Neural progenitor cell (in vitro differentiated cells): ENCODE data around the gene ISX. TPM values are rescaled to one million over a fixed set of nuclear protein-coding genes. Genes with fewer than 3 reads are reported as not detected.

Experiments
- DNase-seq: peaks from one replicate; pipeline ENCODE4 v3.0.0-alpha.2; 2016; ENCODE audit warnings: low spot score
- H2AFZ ChIP-seq: fragments of 200-600 bp; sonication (generic); replicated peaks from 2 replicates; pipeline ENCODE4 v1.6.1; 2016; ENCODE audit warnings: antibody characterized with exemption
- H3F3A ChIP-seq: fragments of 200-600 bp; sonication (generic); 2 replicates; pipeline ENCODE4 v1.6.1; 2016; ENCODE audit warnings: antibody characterized with exemption, low read depth
- H3K27ac ChIP-seq: fragments of 200-600 bp; sonication (generic); 2 replicates; pipeline ENCODE4 v1.5.1; 2016; ENCODE audit warnings: mild to moderate bottlenecking
- H3K27me3 ChIP-seq: fragments of 200-600 bp; sonication (generic); 2 replicates; pipeline ENCODE4 v1.6.1; 2016; ENCODE audit warnings: mild to moderate bottlenecking, moderate library complexity
- H3K36me3 ChIP-seq: fragments of 200-600 bp; sonication (generic); 2 replicates; pipeline ENCODE4 v1.5.1; 2016
- H3K4me1 ChIP-seq: fragments of 200-600 bp; sonication (generic); 2 replicates; pipeline ENCODE4 v1.6.1; 2016; ENCODE audit warnings: mixed run types
- H3K4me2 ChIP-seq: fragments of 200-600 bp; sonication (generic); 2 replicates; pipeline ENCODE4 v1.6.1; 2016
- H3K4me3 ChIP-seq: fragments of 200-600 bp; sonication (generic); 2 replicates; pipeline ENCODE4 v1.5.1; 2016
- H3K79me2 ChIP-seq: fragments of 200-600 bp; sonication (generic); 2 replicates; pipeline ENCODE4 v1.6.1; 2016; ENCODE audit warnings: low read depth
- H3K9ac ChIP-seq: fragments of 200-600 bp; sonication (generic); 2 replicates; pipeline ENCODE4 v1.6.1; 2016
- H3K9me3 ChIP-seq: fragments of 200-600 bp; sonication (generic); 2 replicates; pipeline ENCODE4 v1.5.1; 2016; ENCODE audit warnings: low read depth
- H4K20me1 ChIP-seq: fragments of 200-600 bp; sonication (generic); 2 replicates; pipeline ENCODE4 v1.6.1; 2016; ENCODE audit warnings: low read depth
- H3K27ac Mint-ChIP-seq: 3 replicates; pipeline ENCODE4 v1.8.0; 2021; ENCODE audit warnings: mixed read lengths
- H3K27me3 Mint-ChIP-seq: 2 replicates; pipeline ENCODE4 v1.8.0; 2022; ENCODE audit warnings: low read depth, mild to moderate bottlenecking, inconsistent platforms, moderate library complexity, mixed read lengths; ENCODE audit not compliant: insufficient read depth
- H3K36me3 Mint-ChIP-seq: 3 replicates; pipeline ENCODE4 v1.8.0; 2021; ENCODE audit warnings: mixed read lengths
- H3K4me1 Mint-ChIP-seq: 3 replicates; pipeline ENCODE4 v1.8.0; 2021; ENCODE audit warnings: mixed read lengths
- H3K4me3 Mint-ChIP-seq: 3 replicates; pipeline ENCODE4 v1.8.0; 2021; ENCODE audit warnings: mild to moderate bottlenecking, moderate library complexity, mixed read lengths
- H3K9me3 Mint-ChIP-seq: 3 replicates; pipeline ENCODE4 v1.8.0; 2020; ENCODE audit warnings: mixed read lengths
- CTCF ChIP-seq: fragments of 200-600 bp; sonication (generic); IDR thresholded peaks from 2 replicates; pipeline ENCODE4 v1.5.1; 2017; ENCODE audit warnings: antibody characterized with exemption, mild to moderate bottlenecking
- EZH2 ChIP-seq: fragments of 200-600 bp; sonication (generic); IDR thresholded peaks from 2 replicates; pipeline ENCODE4 v1.6.1; 2017; ENCODE audit warnings: antibody characterized with exemption, mild to moderate bottlenecking, moderate library complexity
- EZH2phosphoT487 ChIP-seq: fragments of 200-600 bp; sonication (generic); IDR thresholded peaks from 2 replicates; pipeline ENCODE4 v1.6.1; 2017; ENCODE audit warnings: antibody characterized with exemption
- total RNA-seq: library from RNA; depleted of rRNA; stranded (reverse); fragments of >200 nt; gene quantifications from 2 replicates; pipeline ENCODE4 v1.2.3, GENCODE V29; 2015; ENCODE audit warnings: low replicate concordance

The ISX gene
- total RNA-seq, 1 donor from 2014 or later: not detected

GRCh38 chr22:35124691-35125219, 58.8 kb downstream of the ISX start:
- Histone ChIP-seq H3K9ac (no peak overlapping the region), H3K27ac (no peak overlapping the region), H3K4me3 (no peak overlapping the region), H3K9me3 (no peaks in the 10 kb centered on the region), H3K36me3 (no peaks in the 10 kb centered on the region), H2AFZ (no peak overlapping the region), H3K4me1 (no peaks in the 10 kb centered on the region), H3F3A (no peaks in the 10 kb centered on the region), H3K4me2 (no peak overlapping the region), H3K79me2 (no peaks in the 10 kb centered on the region), H4K20me1 (no peaks in the 10 kb centered on the region), H3K27me3 (no peaks in the 10 kb centered on the region)
- H3K27ac Mint-ChIP-seq: no peak overlapping the region
- H3K36me3 Mint-ChIP-seq: no peaks in the 10 kb centered on the region
- H3K27me3 Mint-ChIP-seq: peaks cover 3% of the 10 kb centered on the region
- TF ChIP-seq CTCF: no peak
- no peak for TF ChIP-seq EZH2
- TF ChIP-seq EZH2phosphoT487: no peak
- no peak overlapping the region for H3K4me3 Mint-ChIP-seq
- H3K4me1 Mint-ChIP-seq: peaks cover 3% of the 10 kb centered on the region
- H3K9me3 Mint-ChIP-seq: no peaks in the 10 kb centered on the region
- DNase-seq: no peak

GRCh38 chr22:35126993-35127392, 61.0 kb downstream of the ISX start:
- Mint-ChIP-seq H3K9me3 (no peaks in the 10 kb centered on the region), H3K4me1 (no peaks in the 10 kb centered on the region), H3K4me3 (no peak overlapping the region), H3K36me3 (no peaks in the 10 kb centered on the region), H3K27me3 (peaks cover 6% of the 10 kb centered on the region), H3K27ac (no peak overlapping the region)
- no peak overlapping the region for H3K9ac ChIP-seq
- H3K4me3 ChIP-seq: no peak overlapping the region
- peaks cover 6% of the 10 kb centered on the region for H3K4me1 ChIP-seq
- H3F3A ChIP-seq: no peaks in the 10 kb centered on the region
- H3K27me3 ChIP-seq: no peaks in the 10 kb centered on the region
- H3K79me2 ChIP-seq: no peaks in the 10 kb centered on the region
- DNase-seq: no peak
- TF ChIP-seq EZH2phosphoT487 (no peak), CTCF (no peak), EZH2 (no peak)
- H2AFZ ChIP-seq: no peak overlapping the region
- no peaks in the 10 kb centered on the region for H3K9me3 ChIP-seq
- no peaks in the 10 kb centered on the region for H4K20me1 ChIP-seq
- H3K36me3 ChIP-seq: no peaks in the 10 kb centered on the region
- H3K27ac ChIP-seq: no peak overlapping the region
- H3K4me2 ChIP-seq: no peak overlapping the region

- H2AFZ ChIP-seq: no peak overlapping the region
- Mint-ChIP-seq H3K9me3 (no peaks in the 10 kb centered on the region), H3K36me3 (no peaks in the 10 kb centered on the region), H3K27ac (no peak overlapping the region), H3K4me1 (peaks cover 4% of the 10 kb centered on the region), H3K27me3 (peaks cover 6% of the 10 kb centered on the region), H3K4me3 (no peak overlapping the region)
- H3K9ac ChIP-seq: no peak overlapping the region
- H3K79me2 ChIP-seq: no peaks in the 10 kb centered on the region
- no peaks in the 10 kb centered on the region for H4K20me1 ChIP-seq
- no peak overlapping the region for H3K4me3 ChIP-seq
- no peaks in the 10 kb centered on the region for H3K27me3 ChIP-seq
- H3K4me1 ChIP-seq: peaks cover 7% of the 10 kb centered on the region
- no peak overlapping the region for H3K4me2 ChIP-seq
- TF ChIP-seq EZH2 (no peak), EZH2phosphoT487 (no peak), CTCF (no peak)
- no peaks in the 10 kb centered on the region for H3K36me3 ChIP-seq
- no peaks in the 10 kb centered on the region for H3K9me3 ChIP-seq
- H3F3A ChIP-seq: no peaks in the 10 kb centered on the region
- no peak overlapping the region for H3K27ac ChIP-seq
- DNase-seq: no peak
Observed at GRCh38 chr22:35128637-35129036, 62.7 kb downstream of the ISX start.
